Thymus (tissue), 11 donors: ENCODE results near the gene TRAPPC14. TPM values are rescaled to one million over a fixed set of nuclear protein-coding genes. Genes with fewer than 3 reads are reported as not detected.

Experiments used
- DNase-seq, 9 donors: peaks; one replicate each; pipeline ENCODE4 v3.0.0-alpha.2; 2013; ENCODE audit warnings: low spot score in 9 of 9, low read depth in 6 of 9, missing footprints in 1 of 9
- H3K27ac ChIP-seq, 2 donors: one replicate each; pipeline ENCODE4 v1.5.1; 2013; ENCODE audit warnings: control low read depth in 1 of 2, low read depth in 1 of 2, low read length in 1 of 2, mild to moderate bottlenecking in 1 of 2, moderate library complexity in 1 of 2
- H3K27me3 ChIP-seq, 2 donors: one replicate each; pipeline ENCODE4 v1.5.1; 2013; ENCODE audit warnings: low read length in 1 of 2; ENCODE audit not compliant: control insufficient read depth in 2 of 2, insufficient read depth in 1 of 2
- H3K36me3 ChIP-seq, 2 donors: one replicate each; pipeline ENCODE4 v1.5.1; 2013; ENCODE audit warnings: low read length in 1 of 2, mild to moderate bottlenecking in 1 of 2, moderate library complexity in 1 of 2; ENCODE audit not compliant: control insufficient read depth in 2 of 2, insufficient read depth in 2 of 2
- H3K4me1 ChIP-seq, 2 donors: one replicate each; pipeline ENCODE4 v1.5.1; 2013; ENCODE audit warnings: low read length in 2 of 2; ENCODE audit not compliant: control insufficient read depth in 2 of 2, insufficient read depth in 2 of 2
- H3K4me3 ChIP-seq, 2 donors: one replicate each; pipeline ENCODE4 v1.5.1; 2013; ENCODE audit warnings: low read length in 2 of 2, control low read depth in 1 of 2, mild to moderate bottlenecking in 1 of 2
- H3K9me3 ChIP-seq, 2 donors: one replicate each; pipeline ENCODE4 v1.5.1; 2013; ENCODE audit warnings: low read length in 1 of 2, mild to moderate bottlenecking in 1 of 2; ENCODE audit not compliant: control insufficient read depth in 2 of 2, insufficient read depth in 1 of 2
- WGBS: extraction: QIAGEN DNeasy Blood & Tissue Kit; methylation state at CpG from one replicate; pipeline ENCODE4 v1.1.7; 2013; 5-methylcytosine and 5-hydroxymethylcytosine counted together
- polyA plus RNA-seq: library from polyadenylated mRNA; stranded (reverse); fragments of 200-250 nt; gene quantifications from one replicate; pipeline ENCODE4 v1.2.3, GENCODE V29; 2013
- total RNA-seq: library from RNA; stranded (reverse); fragments of 120-200 nt; gene quantifications from one replicate; pipeline ENCODE4 v1.2.4, GENCODE V29; 2013
- donor health status: healthy.

Gene TRAPPC14
- total and polyA plus RNA-seq, 2 donors, result 19.8 to 46.9 TPM

DNA sequence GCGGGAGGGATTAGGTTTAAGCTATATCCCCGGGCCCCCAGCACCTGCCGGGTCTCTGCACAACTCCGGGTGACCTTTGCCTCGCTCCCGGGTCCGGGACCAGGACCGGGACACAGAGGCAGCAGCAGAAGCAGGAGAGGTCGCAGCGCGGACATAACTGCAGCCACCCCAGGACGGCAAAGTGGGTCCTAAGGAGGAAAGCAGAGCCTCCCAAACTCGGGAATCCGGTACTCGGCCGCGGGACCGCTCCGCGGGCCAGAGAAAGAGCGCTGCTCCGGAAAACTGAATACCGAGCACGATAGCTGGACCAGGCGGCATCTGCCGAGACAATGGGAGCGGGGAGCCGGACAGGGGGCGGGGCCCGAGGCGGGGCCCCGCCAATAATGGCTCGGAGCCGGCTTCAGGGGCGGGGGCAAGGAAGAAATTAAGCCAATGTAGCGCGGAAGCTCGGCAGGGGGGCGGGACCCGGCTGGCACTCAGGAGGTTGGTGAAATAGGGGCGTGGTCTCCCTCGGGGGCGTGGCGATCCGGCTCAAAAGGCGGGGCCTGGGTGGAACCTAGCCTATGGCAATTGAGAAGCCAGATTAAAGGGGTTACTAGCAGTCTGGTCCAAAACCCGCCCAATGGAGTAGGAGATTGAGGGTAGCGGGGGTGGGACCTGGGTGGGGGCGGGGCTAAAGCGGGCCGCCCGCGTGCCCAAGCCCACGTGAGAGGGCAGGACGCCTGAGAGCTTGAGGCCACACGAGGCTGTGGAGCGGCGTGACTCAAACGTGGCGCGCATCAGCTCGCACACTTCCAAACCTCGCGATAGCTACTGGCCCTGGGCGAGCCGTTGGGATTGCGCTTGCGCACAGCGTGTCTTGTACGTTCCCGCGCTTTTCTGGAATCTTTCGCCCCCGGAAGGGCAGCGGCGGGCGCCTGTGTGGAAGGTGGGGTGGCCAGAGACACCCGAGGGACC lies 18.8 kb upstream of the TRAPPC14 start, which contains the start of the genes GPC2 and STAG3:
Gene GPC2, minus strand, starts transcription at position 337 of the 957 bp plus-strand sequence. Its CDS starts 182 bp downstream, at position 155.
Gene STAG3, plus strand, starts transcription at position 874 of the 957 bp plus-strand sequence. CDS start 2,639 bp downstream, outside the sequence.
- Histone ChIP-seq H3K4me3 (peak within 1 kb of the TSS; percentile 74 to 87), H3K27me3 (peaks cover 0 to 3% of the 10 kb centered on the region in 2 donors), H3K9me3 (peaks cover 0 to 20% of the 10 kb centered on the region in 2 donors), H3K36me3 (peaks cover 4 to 18% of the 10 kb centered on the region in 2 donors), H3K27ac (peak within 1 kb of the TSS in 1 of 2 donors; percentile 61), H3K4me1 (peaks cover 18 to 71% of the 10 kb centered on the region in 2 donors)
- 5% methylated on average over 78 of the region's 78 CpGs for WGBS
- peak; percentile 93 to 98 (median 96) for DNase-seq

DNA sequence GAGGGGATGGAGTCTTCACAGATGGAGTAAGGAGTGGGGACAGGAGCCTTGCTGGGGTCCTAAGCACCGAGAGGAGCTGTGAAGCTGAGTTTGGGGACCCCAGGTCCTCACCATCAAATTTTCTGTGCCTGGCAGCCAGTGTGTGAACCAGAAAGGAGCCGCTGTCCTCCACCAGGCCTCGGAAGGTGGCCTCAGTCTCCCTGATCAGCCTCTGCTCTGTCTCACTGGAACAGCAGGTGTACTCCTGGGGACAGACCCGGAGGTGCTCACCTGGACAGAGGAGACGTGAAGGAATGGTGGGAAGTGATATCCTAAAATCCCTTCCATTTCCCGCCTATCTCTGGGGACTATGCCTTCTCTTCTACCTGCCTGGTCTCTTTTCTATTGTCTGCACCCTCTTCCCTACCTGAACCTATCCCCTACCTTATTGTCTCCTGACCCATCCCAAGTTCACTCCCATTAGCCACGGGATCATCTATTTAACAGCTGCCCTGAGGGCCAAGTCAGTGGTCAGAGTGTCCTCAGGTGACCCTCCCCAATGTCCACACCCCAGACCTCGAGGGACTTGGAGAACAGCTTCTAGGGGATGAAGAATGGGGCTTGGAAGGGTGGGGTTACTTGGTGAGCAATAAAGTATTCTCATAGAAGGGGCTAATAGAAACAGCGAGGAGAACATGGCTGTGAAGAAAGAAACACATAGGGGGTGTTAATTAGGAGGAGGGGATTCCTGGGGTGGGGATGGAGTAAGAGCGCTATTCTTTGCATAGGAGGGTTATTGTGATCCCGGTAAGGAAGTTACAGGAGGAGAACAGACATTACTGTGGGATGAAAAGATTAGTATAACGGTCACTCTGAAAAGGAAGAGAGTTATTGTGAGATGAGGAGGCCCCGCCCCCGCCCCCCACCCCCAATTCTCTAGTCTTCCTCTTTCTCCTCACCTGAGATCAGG lies 17.8 kb upstream of the TRAPPC14 start:
- H3K4me3 ChIP-seq, result peak overlapping the region; percentile 74 to 87
- peaks cover 4 to 18% of the 10 kb centered on the region in 2 donors for H3K36me3 ChIP-seq
- peaks cover 0 to 3% of the 10 kb centered on the region in 2 donors for H3K27me3 ChIP-seq
- H3K9me3 ChIP-seq, result peaks cover 0 to 20% of the 10 kb centered on the region in 2 donors
- no peak for DNase-seq
- WGBS, result 60% methylated on average over 14 of the region's 14 CpGs
- H3K4me1 ChIP-seq, result peaks cover 18 to 69% of the 10 kb centered on the region in 2 donors
- H3K27ac ChIP-seq, result no peak overlapping the region

GRCh38 chr7:100175296-100175935 lies 16.9 kb upstream of the TRAPPC14 start:
- peaks cover 4 to 18% of the 10 kb centered on the region in 2 donors for H3K36me3 ChIP-seq
- no peak for DNase-seq
- H3K27me3 ChIP-seq, result peaks cover 0 to 3% of the 10 kb centered on the region in 2 donors
- peaks cover 0 to 20% of the 10 kb centered on the region in 2 donors for H3K9me3 ChIP-seq
- 97% methylated on average over 14 of the region's 14 CpGs for WGBS
- peaks cover 22 to 68% of the 10 kb centered on the region in 2 donors for H3K4me1 ChIP-seq
- H3K4me3 ChIP-seq, result no peak overlapping the region
- H3K27ac ChIP-seq, result no peak overlapping the region

- Histone ChIP-seq H3K4me3 (no peak overlapping the region), H3K27me3 (peaks cover 0 to 3% of the 10 kb centered on the region in 2 donors), H3K27ac (no peak overlapping the region), H3K36me3 (peaks cover 4 to 21% of the 10 kb centered on the region in 2 donors), H3K9me3 (peaks cover 0 to 22% of the 10 kb centered on the region in 2 donors), H3K4me1 (peaks cover 24 to 68% of the 10 kb centered on the region in 2 donors)
- over 99% methylated on average over 5 of the region's 5 CpGs for WGBS
- no peak for DNase-seq
These were observed 16.1 kb upstream of the TRAPPC14 start for GRCh38 chr7:100174582-100174981.

GRCh38 chr7:100173806-100174495 lies 15.4 kb upstream of the TRAPPC14 start:
- H3K27ac ChIP-seq, result no peak overlapping the region
- WGBS, result 97% methylated on average over 11 of the region's 11 CpGs
- H3K4me1 ChIP-seq, result peaks cover 31 to 68% of the 10 kb centered on the region in 2 donors
- H3K27me3 ChIP-seq, result peaks cover 0 to 3% of the 10 kb centered on the region in 2 donors
- DNase-seq, result no peak
- H3K4me3 ChIP-seq, result no peak overlapping the region
- H3K36me3 ChIP-seq, result peaks cover 4 to 21% of the 10 kb centered on the region in 2 donors
- H3K9me3 ChIP-seq, result peaks cover 0 to 21% of the 10 kb centered on the region in 2 donors

- WGBS, result 12% methylated on average over 22 of the region's 22 CpGs
- Histone ChIP-seq H3K4me3 (peak overlapping the region in 1 of 2 donors; percentile 56), H3K4me1 (peaks cover 44 to 75% of the 10 kb centered on the region in 2 donors), H3K27ac (peak overlapping the region in 1 of 2 donors; percentile 77), H3K27me3 (peaks cover 0 to 3% of the 10 kb centered on the region in 2 donors), H3K36me3 (peaks cover 7 to 21% of the 10 kb centered on the region in 2 donors), H3K9me3 (peaks cover 0 to 3% of the 10 kb centered on the region in 2 donors)
- no peak for DNase-seq
These were observed 13.3 kb upstream of the TRAPPC14 start for GRCh38 chr7:100171840-100172239.

DNA sequence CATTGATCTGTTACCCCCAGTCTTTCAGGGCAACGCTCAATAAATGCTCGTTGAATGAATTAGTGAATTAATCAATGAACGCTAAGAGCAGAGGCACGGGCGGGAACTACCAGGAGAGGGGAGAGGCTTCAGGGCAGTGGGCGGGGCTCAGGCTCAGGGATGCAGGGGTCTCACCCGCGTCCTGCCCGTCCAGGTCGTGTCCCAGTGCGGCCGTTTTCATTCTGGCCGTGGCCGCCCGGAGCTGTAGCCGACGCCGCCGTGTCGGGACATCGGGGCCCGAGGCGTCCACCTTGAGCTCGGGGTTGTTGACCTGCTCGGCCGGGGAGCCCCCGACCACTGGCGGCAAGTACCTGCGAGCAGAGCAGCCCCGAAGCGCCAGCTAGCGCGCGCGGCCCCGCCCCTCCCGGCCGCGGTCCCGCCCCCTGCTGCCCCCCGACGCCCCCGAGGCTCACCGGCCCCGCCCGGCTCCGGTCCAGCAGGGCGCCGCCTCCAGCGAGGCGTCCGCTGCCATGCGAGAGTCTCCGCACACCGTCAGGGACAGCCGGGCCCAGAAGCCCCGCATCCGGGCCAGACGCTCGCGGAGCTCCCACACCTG lies 12.7 kb upstream of the TRAPPC14 start:
- H3K4me1 ChIP-seq, result peaks cover 49 to 76% of the 10 kb centered on the region in 2 donors
- DNase-seq, result peak in 1 of 9 donors; percentile 68

More for the DNA sequence above, 12.7 kb upstream of the TRAPPC14 start:
- Histone ChIP-seq H3K27ac (peak overlapping the region; percentile 66 to 98), H3K9me3 (peaks cover 0 to 3% of the 10 kb centered on the region in 2 donors), H3K4me3 (peak overlapping the region; percentile 56), H3K27me3 (peaks cover 0 to 4% of the 10 kb centered on the region in 2 donors), H3K36me3 (peaks cover 7 to 21% of the 10 kb centered on the region in 2 donors)
- WGBS, result 5% methylated on average over 61 of the region's 61 CpGs
